GM23338 (cell line): ENCODE data around the gene LRIT2. TPM values are rescaled to one million over a fixed set of nuclear protein-coding genes. Genes with fewer than 3 reads are reported as not detected.

Experiments used
- ATAC-seq: fragments of 200-7000 bp; cut with Tn5 transposase; 3 replicates; pipeline ENCODE4 v1.9.1; 2020
- DNase-seq: peaks from one replicate; pipeline ENCODE4 v3.0.0-alpha.2; 2015; ENCODE audit warnings: low spot score
- H2AFZ ChIP-seq: fragments of 200-600 bp; sonication (generic); 2 replicates; pipeline ENCODE4 v1.8.0; 2016; ENCODE audit warnings: antibody characterized with exemption, mild to moderate bottlenecking, moderate library complexity
- H3F3A ChIP-seq: fragments of 200-600 bp; sonication (generic); replicated peaks from 2 replicates; pipeline ENCODE4 v1.8.0; 2017; ENCODE audit warnings: antibody characterized with exemption, mixed run types, low read depth
- H3K27ac ChIP-seq: fragments of 200-600 bp; sonication (generic); 2 replicates; pipeline ENCODE4 v1.6.1; 2016; ENCODE audit warnings: low read depth
- H3K27me3 ChIP-seq: fragments of 200-600 bp; sonication (generic); 2 replicates; pipeline ENCODE4 v1.8.0; 2016; ENCODE audit warnings: mild to moderate bottlenecking, mixed run types, moderate library complexity; ENCODE audit not compliant: insufficient read depth
- H3K36me3 ChIP-seq: fragments of 200-600 bp; sonication (generic); 2 replicates; pipeline ENCODE4 v1.8.0; 2016; ENCODE audit warnings: mild to moderate bottlenecking; ENCODE audit not compliant: insufficient read depth
- H3K4me1 ChIP-seq: fragments of 200-600 bp; sonication (generic); 2 replicates; pipeline ENCODE4 v1.8.0; 2016; ENCODE audit warnings: mild to moderate bottlenecking, moderate library complexity; ENCODE audit not compliant: insufficient read depth
- H3K4me2 ChIP-seq: fragments of 200-600 bp; sonication (generic); 2 replicates; pipeline ENCODE4 v1.7.1; 2017; ENCODE audit warnings: mixed run types
- H3K4me3 ChIP-seq: fragments of 200-600 bp; sonication (generic); 2 replicates; pipeline ENCODE4 v1.6.1; 2016; ENCODE audit warnings: mixed run types
- H3K79me2 ChIP-seq: fragments of 200-600 bp; sonication (generic); replicated peaks from 2 replicates; pipeline ENCODE4 v1.8.0; 2017; ENCODE audit warnings: mild to moderate bottlenecking; ENCODE audit not compliant: insufficient read depth
- H3K9me2 ChIP-seq: fragments of 200-600 bp; sonication (generic); 2 replicates; pipeline ENCODE4 v1.8.0; 2017; ENCODE audit not compliant: insufficient read depth
- H4K20me1 ChIP-seq: fragments of 200-600 bp; sonication (generic); replicated peaks from 2 replicates; pipeline ENCODE4 v1.8.0; 2017; ENCODE audit warnings: mild to moderate bottlenecking; ENCODE audit not compliant: insufficient read depth
- H3K27ac Mint-ChIP-seq: 2 replicates; pipeline ENCODE4 v1.8.0; 2020; ENCODE audit warnings: inconsistent platforms, mild to moderate bottlenecking, moderate library complexity, mixed read lengths
- H3K27me3 Mint-ChIP-seq: 3 replicates; pipeline ENCODE4 v1.8.0; 2022; ENCODE audit warnings: low read depth, mild to moderate bottlenecking, moderate library complexity, mixed read lengths, inconsistent platforms; ENCODE audit not compliant: insufficient read depth, poor library complexity
- H3K36me3 Mint-ChIP-seq: 3 replicates; pipeline ENCODE4 v1.8.0; 2021; ENCODE audit warnings: low read depth, mild to moderate bottlenecking, inconsistent platforms, moderate library complexity, mixed read lengths
- H3K4me1 Mint-ChIP-seq: 3 replicates; pipeline ENCODE4 v1.8.0; 2020; ENCODE audit warnings: mild to moderate bottlenecking, inconsistent platforms, mixed read lengths
- H3K4me3 Mint-ChIP-seq: 3 replicates; pipeline ENCODE4 v1.8.0; 2021; ENCODE audit warnings: moderate library complexity, mild to moderate bottlenecking, inconsistent platforms, mixed read lengths
- H3K9me3 Mint-ChIP-seq: 3 replicates; pipeline ENCODE4 v1.8.0; 2020; ENCODE audit warnings: moderate library complexity, mild to moderate bottlenecking, inconsistent platforms, mixed read lengths
- CREB1 ChIP-seq: fragments of 250-450 bp; sonication (Bioruptor Pico); IDR thresholded peaks from 2 replicates; pipeline ENCODE4 v1.5.0; 2020; ENCODE audit warnings: low read depth, mild to moderate bottlenecking, moderate library complexity
- EZH2 ChIP-seq: fragments of 200-600 bp; sonication (generic); IDR thresholded peaks from one replicate; pipeline ENCODE4 v1.8.0; 2017; ENCODE audit warnings: antibody characterized with exemption, mild to moderate bottlenecking, low read depth; ENCODE audit not compliant: unreplicated experiment
- EZH2phosphoT487 ChIP-seq: fragments of 200-600 bp; sonication (generic); IDR thresholded peaks from one replicate; pipeline ENCODE4 v1.8.1; 2018; ENCODE audit warnings: antibody characterized with exemption; ENCODE audit not compliant: unreplicated experiment
- JUNB ChIP-seq: IDR thresholded peaks from one replicate; pipeline ENCODE4 v1.6.1; 2016; ENCODE audit warnings: antibody characterized with exemption; ENCODE audit not compliant: unreplicated experiment
- NANOG ChIP-seq: IDR thresholded peaks from 2 replicates; pipeline ENCODE4 v1.6.1; 2016; ENCODE audit warnings: antibody characterized with exemption, borderline replicate concordance
- POLR2AphosphoS5 ChIP-seq: IDR thresholded peaks from 2 replicates; pipeline ENCODE4 v1.6.1; 2016; ENCODE audit warnings: antibody characterized with exemption, low read depth
- REST ChIP-seq: IDR thresholded peaks from one replicate; pipeline ENCODE4 v1.6.1; 2018; ENCODE audit warnings: antibody characterized with exemption; ENCODE audit not compliant: unreplicated experiment
- STAT1 ChIP-seq: IDR thresholded peaks from one replicate; pipeline ENCODE4 v1.6.1; 2016; ENCODE audit warnings: antibody characterized with exemption; ENCODE audit not compliant: unreplicated experiment
- ZNF114 ChIP-seq: fragments of 250-450 bp; sonication (Bioruptor Pico); IDR thresholded peaks from 2 replicates; pipeline ENCODE4 v1.5.0; 2020; ENCODE audit warnings: mild to moderate bottlenecking, moderate library complexity
- ZNF331 ChIP-seq: fragments of 250-450 bp; sonication (Bioruptor Pico); IDR thresholded peaks from 2 replicates; pipeline ENCODE4 v1.5.0; 2020; ENCODE audit warnings: low read depth, mild to moderate bottlenecking, moderate library complexity
- long read RNA-seq: library from polyadenylated mRNA; unstranded; transcript quantifications from one replicate; pipeline ENCODE4 v2.0.0, GENCODE V29; 2020; ENCODE audit not compliant: unreplicated experiment
- polyA plus RNA-seq: library from polyadenylated mRNA; unstranded; fragments of >200 nt; fragmentation: Nextera tagmentation; extraction: Ambion mirVana; gene quantifications from 2 replicates; pipeline ENCODE4 v1.2.1, GENCODE V29; 2016
- total RNA-seq: library from RNA; depleted of rRNA; stranded (reverse); fragments of >200 nt; shearing (Covaris generic); gene quantifications from 2 replicates; pipeline ENCODE4 v1.2.3, GENCODE V29; 2014; rRNA removed

The LRIT2 gene
- total RNA-seq (not detected in 2 replicates), polyA plus RNA-seq (not detected in 2 replicates)
- long read RNA-seq: 0 reads

- Mint-ChIP-seq H3K27ac (no peak within 1 kb of the TSS), H3K27me3 (peaks cover 2% of the 10 kb centered on the region), H3K9me3 (no peaks in the 10 kb centered on the region), H3K4me1 (no peaks in the 10 kb centered on the region), H3K36me3 (no peaks in the 10 kb centered on the region), H3K4me3 (no peak within 1 kb of the TSS)
- DNase-seq: no peak
- peaks cover 7% of the 10 kb centered on the region; the same call in 1 of the 2 replicates for H3K9me2 ChIP-seq
- no peaks in the 10 kb centered on the region for H3K27me3 ChIP-seq
- no peak within 1 kb of the TSS for H2AFZ ChIP-seq
- H3K27ac ChIP-seq: no peak within 1 kb of the TSS
- TF ChIP-seq NANOG: no peak
- H3K4me1 ChIP-seq: no peaks in the 10 kb centered on the region
- H3K4me3 ChIP-seq: no peak within 1 kb of the TSS
- H3K79me2 ChIP-seq: no peaks in the 10 kb centered on the region
- no peaks in the 10 kb centered on the region for H3F3A ChIP-seq
- H4K20me1 ChIP-seq: no peaks in the 10 kb centered on the region
- H3K36me3 ChIP-seq: no peaks in the 10 kb centered on the region
- no peak for ATAC-seq
- H3K4me2 ChIP-seq: no peak within 1 kb of the TSS
Measured at GRCh38 chr10:84225427-84226173, at the start of gene LRIT2. Gene LRIT2 (minus strand): TSS chr10:84225544. CDS start chr10:84225520, 24 bp downstream.

- Histone ChIP-seq H3K4me3 (no peak overlapping the region), H3F3A (no peaks in the 10 kb centered on the region), H3K9me2 (no peaks in the 10 kb centered on the region), H3K27me3 (no peaks in the 10 kb centered on the region), H3K4me2 (no peak overlapping the region), H3K36me3 (no peaks in the 10 kb centered on the region), H3K27ac (no peak overlapping the region), H2AFZ (no peak overlapping the region), H3K79me2 (no peaks in the 10 kb centered on the region), H3K4me1 (0 out of 2 replicates have a peak, but pooled peaks cover 3% of the 10 kb centered on the region), H4K20me1 (no peaks in the 10 kb centered on the region)
- no peak for TF ChIP-seq ZNF114 (CRISPR knock-in tag)
- no peak for TF ChIP-seq ZNF331
- TF ChIP-seq EZH2: no peak
- TF ChIP-seq STAT1: no peak
- no peak for TF ChIP-seq NANOG
- no peak for TF ChIP-seq POLR2AphosphoS5
- no peak for TF ChIP-seq CREB1 (CRISPR knock-in tag)
- TF ChIP-seq EZH2phosphoT487: no peak
- no peak for TF ChIP-seq REST
- TF ChIP-seq JUNB: no peak
- no peaks in the 10 kb centered on the region for H3K9me3 Mint-ChIP-seq
- no peak for ATAC-seq
- H3K4me1 Mint-ChIP-seq: peaks cover 7% of the 10 kb centered on the region; the same call in 2 of the 3 replicates
- DNase-seq: no peak
- H3K4me3 Mint-ChIP-seq: no peak overlapping the region
- no peak overlapping the region for H3K27ac Mint-ChIP-seq
- no peaks in the 10 kb centered on the region for H3K36me3 Mint-ChIP-seq
- no peaks in the 10 kb centered on the region for H3K27me3 Mint-ChIP-seq
Measured at GRCh38 chr10:84270708-84271107, 45.4 kb upstream of the LRIT2 start.
